Parathyroid adenoma (tissue), 2 donors: Measurements from ENCODE around the gene COQ8B.

Source experiments
- H2AFZ ChIP-seq: fragments of 300-600 bp; sonication (generic); one replicate; pipeline ENCODE4 v1.7.0; 2017; ENCODE audit warnings: antibody characterized with exemption, mild to moderate bottlenecking
- H3K27ac ChIP-seq: fragments of 300-600 bp; sonication (generic); one replicate; pipeline ENCODE4 v1.7.0; 2017
- H3K27me3 ChIP-seq: fragments of 300-600 bp; sonication (generic); one replicate; pipeline ENCODE4 v1.7.0; 2017; ENCODE audit warnings: low read length; ENCODE audit not compliant: control insufficient read depth, insufficient read depth
- H3K36me3 ChIP-seq: fragments of 300-600 bp; sonication (generic); one replicate; pipeline ENCODE4 v1.7.0; 2017; ENCODE audit warnings: low read length; ENCODE audit not compliant: control insufficient read depth, insufficient read depth
- H3K4me1 ChIP-seq: fragments of 300-600 bp; sonication (generic); one replicate; pipeline ENCODE4 v1.7.0; 2017; ENCODE audit warnings: control low read depth
- H3K4me2 ChIP-seq: fragments of 300-600 bp; sonication (generic); one replicate; pipeline ENCODE4 v1.7.0; 2017; ENCODE audit warnings: low read length
- H3K4me3 ChIP-seq: fragments of 300-600 bp; sonication (generic); one replicate; pipeline ENCODE4 v1.7.0; 2017; ENCODE audit warnings: low read depth, low read length
- H3K79me2 ChIP-seq: fragments of 300-600 bp; sonication (generic); one replicate; pipeline ENCODE4 v1.7.0; 2017; ENCODE audit warnings: control low read depth
- H3K9ac ChIP-seq: fragments of 300-600 bp; sonication (generic); one replicate; pipeline ENCODE4 v1.7.0; 2017; ENCODE audit warnings: mild to moderate bottlenecking
- H3K9me3 ChIP-seq: fragments of 300-600 bp; sonication (generic); one replicate; pipeline ENCODE4 v1.7.0; 2017; ENCODE audit warnings: low read length; ENCODE audit not compliant: control insufficient read depth
- CTCF ChIP-seq: fragments of 300-600 bp; sonication (generic); IDR thresholded peaks from one replicate; pipeline ENCODE4 v1.7.0; 2017; ENCODE audit warnings: antibody characterized with exemption, mild to moderate bottlenecking
- donor health status: primary hyperparathyroidism.

Gene COQ8B

DNA sequence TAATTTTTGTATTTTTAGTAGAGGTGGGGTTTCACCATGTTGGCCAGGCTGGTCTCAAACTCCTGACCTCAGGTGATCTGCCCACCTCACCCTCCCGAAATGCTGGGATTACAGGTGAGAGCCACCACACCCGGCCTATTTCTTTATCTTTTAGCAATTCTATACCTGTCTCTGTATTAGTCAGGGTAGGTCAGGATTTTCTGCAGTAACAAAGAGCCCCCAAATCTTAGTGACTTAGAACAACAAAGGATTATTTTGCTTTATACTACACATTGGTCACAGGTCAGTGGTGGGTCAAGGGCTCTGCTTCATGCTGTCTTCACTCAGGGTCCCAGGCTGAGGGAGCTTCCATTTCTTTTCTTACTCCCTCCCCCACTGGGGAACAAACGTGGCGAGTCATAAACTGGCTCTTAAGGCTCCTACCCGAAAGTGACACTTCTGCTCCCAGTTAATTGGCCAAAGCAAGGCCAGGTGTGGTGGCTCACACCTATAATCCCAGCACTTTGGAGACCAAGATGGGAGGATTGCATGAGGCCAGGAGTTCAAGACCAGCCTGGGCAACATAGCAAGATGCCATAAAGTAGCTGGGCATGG is 7.1 kb upstream of the COQ8B start:
- H3K4me1 ChIP-seq, result peaks cover 12% of the 10 kb centered on the region
- peaks cover 47% of the 10 kb centered on the region for H3K79me2 ChIP-seq
- no peaks in the 10 kb centered on the region for H3K27me3 ChIP-seq
- H3K4me2 ChIP-seq, result no peak overlapping the region
- TF ChIP-seq CTCF, result no peak
- H3K4me3 ChIP-seq, result no peak overlapping the region
- no peaks in the 10 kb centered on the region for H3K9me3 ChIP-seq
- H3K9ac ChIP-seq, result no peak overlapping the region
- H2AFZ ChIP-seq, result no peak overlapping the region
- H3K27ac ChIP-seq, result no peak overlapping the region
- H3K36me3 ChIP-seq, result no peaks in the 10 kb centered on the region

DNA sequence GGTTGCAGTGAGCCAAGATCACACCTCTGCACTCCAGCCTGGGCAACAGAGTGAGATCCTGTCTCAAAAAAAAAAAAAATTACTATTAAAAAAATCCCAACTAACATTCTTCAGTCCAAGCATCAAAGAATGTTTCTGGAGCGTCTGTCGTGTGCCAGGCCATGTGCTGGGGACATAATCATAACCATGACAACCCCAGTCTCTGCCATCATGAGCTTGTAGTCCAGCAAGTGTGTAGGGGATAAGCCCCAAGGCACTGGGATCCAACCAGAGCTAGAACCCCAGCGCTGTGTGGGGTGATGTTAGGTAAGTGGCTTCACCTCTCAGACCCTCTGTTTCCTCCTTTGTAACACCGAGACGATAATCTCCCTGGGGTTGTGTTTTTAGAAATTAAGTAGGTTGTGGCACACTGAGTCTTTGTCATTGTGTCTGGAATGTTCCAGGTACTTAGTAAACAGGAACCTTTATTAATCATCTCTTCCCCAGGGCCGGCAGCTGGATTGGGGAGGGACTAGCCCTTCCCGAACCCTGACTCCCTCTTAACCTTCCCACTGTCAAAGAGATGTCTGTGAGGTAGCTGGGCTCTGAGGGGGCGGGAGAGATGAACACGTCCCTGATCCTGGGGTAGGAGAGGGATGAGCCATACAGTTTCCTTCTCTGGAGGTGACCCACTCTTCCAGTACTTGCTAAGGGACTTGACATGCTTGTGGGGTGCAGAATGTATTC is 5.4 kb upstream of the COQ8B start:
- H3K4me1 ChIP-seq, result peaks cover 12% of the 10 kb centered on the region
- TF ChIP-seq CTCF, result no peak
- no peaks in the 10 kb centered on the region for H3K9me3 ChIP-seq
- H3K4me2 ChIP-seq, result no peak overlapping the region
- H3K4me3 ChIP-seq, result no peak overlapping the region
- H3K79me2 ChIP-seq, result peaks cover 52% of the 10 kb centered on the region
- no peak overlapping the region for H2AFZ ChIP-seq
- no peak overlapping the region for H3K9ac ChIP-seq
- H3K27ac ChIP-seq, result no peak overlapping the region
- no peaks in the 10 kb centered on the region for H3K36me3 ChIP-seq
- no peaks in the 10 kb centered on the region for H3K27me3 ChIP-seq

GRCh38 chr19:40721140-40721486 is 4.4 kb upstream of the COQ8B start:
- H3K9ac ChIP-seq, result no peak overlapping the region
- H3K9me3 ChIP-seq, result no peaks in the 10 kb centered on the region
- H3K4me1 ChIP-seq, result peaks cover 16% of the 10 kb centered on the region
- H3K79me2 ChIP-seq, result peaks cover 55% of the 10 kb centered on the region
- H3K27me3 ChIP-seq, result no peaks in the 10 kb centered on the region
- H3K36me3 ChIP-seq, result no peaks in the 10 kb centered on the region
- H3K27ac ChIP-seq, result peak overlapping the region; percentile 87
- TF ChIP-seq CTCF, result no peak
- H2AFZ ChIP-seq, result no peak overlapping the region
- H3K4me3 ChIP-seq, result no peak overlapping the region
- H3K4me2 ChIP-seq, result no peak overlapping the region

GRCh38 chr19:40719414-40719894 is 2.8 kb upstream of the COQ8B start:
- Histone ChIP-seq H2AFZ (no peak overlapping the region), H3K79me2 (peaks cover 47% of the 10 kb centered on the region), H3K27ac (peak overlapping the region; percentile 87), H3K9ac (no peak overlapping the region), H3K27me3 (no peaks in the 10 kb centered on the region), H3K4me2 (peak overlapping the region; percentile 48), H3K9me3 (no peaks in the 10 kb centered on the region), H3K4me1 (peaks cover 20% of the 10 kb centered on the region), H3K4me3 (peak overlapping the region; percentile 92), H3K36me3 (no peaks in the 10 kb centered on the region)
- TF ChIP-seq CTCF, result no peak
